Tibial artery (tissue), 4 donors: ENCODE data around the gene GAL.

Experiments
- DNase-seq, 2 donors: peaks; one replicate each; pipeline ENCODE4 v3.0.0-alpha.2; 2019
- H3K27ac ChIP-seq, 2 donors: fragments of 200-600 bp; sonication (generic) in 1 of 2; 1 replicate in 1 of 2; 2 replicates in 1 of 2; pipeline ENCODE4 v1.5.1; 2018 to 2019; ENCODE audit warnings: mild to moderate bottlenecking in 1 of 2
- H3K27me3 ChIP-seq, 2 donors: fragments of 200-600 bp; sonication (generic) in 1 of 2; one replicate each; pipeline versions ENCODE4 v1.5.1 to v1.6.0; 2016 to 2019
- H3K36me3 ChIP-seq, 3 donors: fragments of 200-600 bp; sonication (generic) in 2 of 3; one replicate each; pipeline ENCODE4 v1.5.1; 2016 to 2019; ENCODE audit warnings: mild to moderate bottlenecking in 2 of 3
- H3K4me1 ChIP-seq, 4 donors: fragments of 200-600 bp; sonication (generic) in 2 of 4; 1 replicate in 3 of 4; 2 replicates in 1 of 4; pipeline ENCODE4 v1.5.1; 2016 to 2019
- H3K4me3 ChIP-seq, 2 donors: fragments of 200-600 bp; sonication (generic) in 1 of 2; 1 replicate in 1 of 2; 2 replicates in 1 of 2; pipeline ENCODE4 v1.5.1; 2018 to 2019; ENCODE audit warnings: mild to moderate bottlenecking in 2 of 2
- H3K9me3 ChIP-seq, 3 donors: fragments of 200-600 bp; sonication (generic) in 1 of 3; one replicate each; pipeline ENCODE4 v1.5.1; 2016 to 2019
- intact Hi-C: fragments of 100-400 bp; cut with DNase I; formaldehyde crosslinking; loops from one replicate; pipeline ENCODE4 v1.15.0; 2023; ENCODE audit warnings: low total_unique reads
- TF ChIP-seq, protein P1 (sequence below), 2 experiments: fragments of 200-600 bp in 1 of 2; fragments of 450-650 bp in 1 of 2; IDR thresholded peaks; one replicate each; pipeline ENCODE4 v1.5.1; 2017 to 2019; ENCODE audit warnings: antibody characterized with exemption in 2 of 2, mild to moderate bottlenecking in 1 of 2, moderate library complexity in 1 of 2

GAL gene

DNA sequence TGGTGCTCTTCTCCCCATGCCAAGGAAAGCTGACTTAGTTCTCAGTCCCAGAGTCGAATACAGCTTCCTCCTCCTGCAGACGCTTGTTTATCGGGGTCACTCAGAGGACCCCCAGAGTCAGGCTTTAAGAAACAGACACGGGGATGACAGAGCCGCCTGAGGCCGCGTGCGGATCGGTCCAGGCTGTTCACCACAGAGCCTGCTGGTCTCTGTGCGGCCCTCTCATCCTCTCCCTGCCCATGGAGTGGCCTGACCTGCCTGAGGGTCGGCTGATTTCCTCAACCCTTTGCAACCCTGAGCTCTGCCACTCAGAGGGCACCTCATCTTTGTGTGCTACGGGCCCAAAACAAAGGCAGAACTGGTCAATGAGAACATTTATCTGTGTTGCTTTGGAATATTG, 2.1 kb downstream of the GAL start:
- TF ChIP-seq, protein P1, sequence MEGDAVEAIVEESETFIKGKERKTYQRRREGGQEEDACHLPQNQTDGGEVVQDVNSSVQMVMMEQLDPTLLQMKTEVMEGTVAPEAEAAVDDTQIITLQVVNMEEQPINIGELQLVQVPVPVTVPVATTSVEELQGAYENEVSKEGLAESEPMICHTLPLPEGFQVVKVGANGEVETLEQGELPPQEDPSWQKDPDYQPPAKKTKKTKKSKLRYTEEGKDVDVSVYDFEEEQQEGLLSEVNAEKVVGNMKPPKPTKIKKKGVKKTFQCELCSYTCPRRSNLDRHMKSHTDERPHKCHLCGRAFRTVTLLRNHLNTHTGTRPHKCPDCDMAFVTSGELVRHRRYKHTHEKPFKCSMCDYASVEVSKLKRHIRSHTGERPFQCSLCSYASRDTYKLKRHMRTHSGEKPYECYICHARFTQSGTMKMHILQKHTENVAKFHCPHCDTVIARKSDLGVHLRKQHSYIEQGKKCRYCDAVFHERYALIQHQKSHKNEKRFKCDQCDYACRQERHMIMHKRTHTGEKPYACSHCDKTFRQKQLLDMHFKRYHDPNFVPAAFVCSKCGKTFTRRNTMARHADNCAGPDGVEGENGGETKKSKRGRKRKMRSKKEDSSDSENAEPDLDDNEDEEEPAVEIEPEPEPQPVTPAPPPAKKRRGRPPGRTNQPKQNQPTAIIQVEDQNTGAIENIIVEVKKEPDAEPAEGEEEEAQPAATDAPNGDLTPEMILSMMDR (IDR thresholded peaks at IDR 0.05): no peak
- H3K9me3 ChIP-seq: no peaks in the 10 kb centered on the region
- peaks cover 0 to 74% of the 10 kb centered on the region in 2 donors for H3K27me3 ChIP-seq
- no peak overlapping the region for H3K4me3 ChIP-seq
- peaks cover 0 to 15% (median 12%) of the 10 kb centered on the region in 4 donors for H3K4me1 ChIP-seq
- no peaks in the 10 kb centered on the region for H3K36me3 ChIP-seq
- DNase-seq: no peak
- intact Hi-C loops: no loop called here
- no peak overlapping the region for H3K27ac ChIP-seq

DNA sequence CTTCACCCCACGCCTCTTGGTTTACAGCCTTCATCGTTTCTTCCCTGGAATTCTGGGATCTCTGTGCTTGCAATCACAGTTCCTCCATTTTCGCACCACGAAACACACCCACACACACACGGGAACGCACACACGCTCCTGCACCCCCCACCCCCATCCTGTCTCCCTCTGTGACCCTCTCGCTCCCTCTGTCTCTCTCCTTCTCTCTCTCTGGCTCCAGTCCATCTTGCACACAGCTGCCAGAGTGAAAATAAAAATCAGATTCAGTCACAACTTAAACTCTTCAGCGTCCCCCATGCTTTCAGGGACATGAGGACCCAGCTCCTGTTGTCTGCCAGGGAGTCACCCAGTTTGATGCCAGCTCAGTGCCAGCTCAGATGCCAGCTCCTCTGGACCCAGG, 3.0 kb downstream of the GAL start:
- Histone ChIP-seq H3K27ac (no peak overlapping the region), H3K9me3 (no peaks in the 10 kb centered on the region), H3K4me1 (peaks cover 0 to 15% (median 12%) of the 10 kb centered on the region in 4 donors), H3K4me3 (no peak overlapping the region), H3K27me3 (peaks cover 0 to 75% of the 10 kb centered on the region in 2 donors), H3K36me3 (no peaks in the 10 kb centered on the region)
- intact Hi-C loops: no loop called here
- TF ChIP-seq, protein P1 (IDR thresholded peaks at IDR 0.05): no peak
- DNase-seq: no peak

DNA sequence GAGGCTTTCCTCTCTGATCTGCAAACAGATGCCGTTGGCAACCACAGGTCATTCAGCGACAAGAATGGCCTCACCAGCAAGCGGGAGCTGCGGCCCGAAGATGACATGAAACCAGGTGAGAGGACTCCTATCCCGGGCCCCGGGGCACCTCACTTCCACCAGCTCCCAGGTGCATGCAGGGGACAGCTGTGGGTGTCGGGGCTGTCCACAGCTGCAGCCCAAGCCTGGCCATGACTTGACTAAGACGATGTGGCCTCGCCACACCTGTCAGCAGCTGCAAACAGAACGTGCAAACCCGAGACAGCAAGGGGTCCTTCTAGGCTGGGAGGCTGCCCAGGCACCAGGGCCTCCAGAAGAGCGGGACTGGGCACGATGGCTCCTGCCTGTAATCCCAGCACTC, 3.6 kb downstream of the GAL start:
- H3K4me1 ChIP-seq: peaks cover 0 to 15% (median 12%) of the 10 kb centered on the region in 4 donors
- no peak overlapping the region for H3K27ac ChIP-seq
- no peaks in the 10 kb centered on the region for H3K9me3 ChIP-seq
- no peak overlapping the region for H3K4me3 ChIP-seq
- TF ChIP-seq, protein P1 (IDR thresholded peaks at IDR 0.05): no peak
- intact Hi-C loops: no loop called here
- DNase-seq: no peak
- peaks cover 0 to 79% of the 10 kb centered on the region in 2 donors for H3K27me3 ChIP-seq
- H3K36me3 ChIP-seq: no peaks in the 10 kb centered on the region

DNA sequence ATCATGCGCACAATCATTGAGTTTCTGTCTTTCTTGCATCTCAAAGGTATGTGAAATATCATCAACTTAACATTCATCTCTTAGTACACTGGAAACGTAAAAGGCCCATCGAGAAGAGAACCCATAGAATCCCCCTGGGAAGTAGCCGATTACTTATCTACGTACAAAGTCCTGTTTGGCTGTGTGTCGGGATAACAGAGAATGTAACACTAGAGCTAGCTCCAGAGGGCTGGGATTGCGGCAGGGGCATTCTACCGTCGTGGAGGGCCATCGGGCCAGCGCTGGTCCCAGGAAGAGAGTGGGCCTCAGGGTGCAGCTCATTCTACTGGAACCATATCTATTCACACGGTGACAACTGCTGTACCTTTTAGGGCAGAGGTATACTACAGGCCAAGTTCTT, 4.5 kb downstream of the GAL start:
- DNase-seq: no peak
- intact Hi-C loops: no loop called here
- Histone ChIP-seq H3K27me3 (peaks cover 0 to 79% of the 10 kb centered on the region in 2 donors), H3K9me3 (no peaks in the 10 kb centered on the region), H3K27ac (no peak overlapping the region), H3K4me3 (no peak overlapping the region), H3K4me1 (peaks cover 0 to 13% (median 12%) of the 10 kb centered on the region in 4 donors), H3K36me3 (no peaks in the 10 kb centered on the region)
- TF ChIP-seq, protein P1 (IDR thresholded peaks at IDR 0.05): no peak

DNA sequence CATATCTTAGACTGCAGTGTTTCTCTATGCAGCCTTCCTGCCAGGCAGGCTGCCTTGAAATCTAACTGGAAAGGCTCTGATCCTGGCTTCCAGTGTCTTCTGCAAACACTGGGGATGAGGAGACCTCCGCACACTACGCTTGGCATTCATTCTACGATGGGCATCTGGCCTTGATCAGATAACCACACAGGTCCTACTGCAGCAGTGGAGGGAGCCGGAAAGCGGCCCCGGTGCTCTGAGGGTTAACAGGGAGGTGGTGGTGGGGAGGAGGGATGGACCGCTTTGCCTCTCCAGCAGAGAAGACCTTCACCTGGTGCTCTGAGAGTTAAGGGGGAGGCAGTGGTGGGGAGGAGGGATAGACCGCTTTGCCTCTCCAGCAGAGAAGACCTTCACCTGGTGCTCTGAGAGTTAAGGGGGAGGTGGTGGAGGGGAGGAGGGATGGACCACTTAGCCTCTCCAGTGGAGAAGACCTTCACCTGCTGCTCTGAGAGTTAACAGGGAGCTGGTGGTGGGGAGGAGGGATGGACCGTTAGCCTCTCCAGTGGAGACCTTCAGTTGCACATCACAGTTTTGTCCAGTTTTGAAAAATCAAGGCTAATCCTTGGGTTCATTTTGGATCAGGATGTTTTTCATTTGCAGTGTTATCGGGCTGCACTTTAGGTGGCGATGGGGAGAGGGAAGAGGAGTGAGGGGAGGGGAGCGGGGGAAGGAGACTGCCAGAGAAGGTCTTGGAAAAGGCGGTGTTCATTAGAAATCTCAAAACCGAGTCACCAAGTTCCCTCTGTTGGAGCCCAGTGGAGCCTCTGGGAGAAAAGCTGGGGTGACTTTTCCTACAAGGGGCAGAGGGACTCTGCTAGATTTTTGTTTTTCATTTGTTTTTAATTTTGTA, 5.6 kb downstream of the GAL start:
- intact Hi-C loops: no loop called here
- no peaks in the 10 kb centered on the region for H3K36me3 ChIP-seq
- TF ChIP-seq, protein P1 (IDR thresholded peaks at IDR 0.05): no peak
- DNase-seq: no peak
- H3K4me3 ChIP-seq: no peak overlapping the region
- H3K27me3 ChIP-seq: peaks cover 0 to 68% of the 10 kb centered on the region in 2 donors
- H3K9me3 ChIP-seq: no peaks in the 10 kb centered on the region
- H3K4me1 ChIP-seq: peaks cover 0 to 2% (median 1%) of the 10 kb centered on the region in 4 donors
- H3K27ac ChIP-seq: no peak overlapping the region
